ENCODE data around the gene SOWAHC. TPM values are rescaled to one million over a fixed set of nuclear protein-coding genes. Genes with fewer than 3 reads are reported as not detected.

Gene SOWAHC
- total and polyA plus RNA-seq, 2 of the 13 experiments (the other 11 are each of a cell fraction or from before 2014, with no cell fraction given) = 21.2 to 22.5 TPM

GRCh38 chr2:109614715-109615636 lies 812 bp downstream of the SOWAHC start (continued):
- no peak for TF ChIP-seq ZNF646 (CRISPR knock-in tag; IDR thresholded peaks at IDR 0.05)
- TF ChIP-seq ZNF326 (CRISPR knock-in tag; IDR thresholded peaks at IDR 0.05; ENCODE audit: borderline replicate concordance) = no peak
- TF ChIP-seq ZNF234 (CRISPR knock-in tag; conservative IDR thresholded peaks at IDR 0.05) = no peak
- no peak for TF ChIP-seq MAFK (conservative IDR thresholded peaks at IDR 0.05 in 1 of 2, IDR thresholded peaks at IDR 0.05 in 1 of 2; ENCODE audit: low read length in 2 of 2)
- TF ChIP-seq TARDBP (CRISPR knock-in tag; IDR thresholded peaks at IDR 0.05) = no peak
- TF ChIP-seq ZNF724P (CRISPR knock-in tag; IDR thresholded peaks at IDR 0.05; ENCODE audit: borderline replicate concordance) = no peak
- TF ChIP-seq PRPF4 (IDR thresholded peaks at IDR 0.05; ENCODE audit: low read depth, low read length, poor library complexity, severe bottlenecking) = no peak
- TF ChIP-seq MXI1 (IDR thresholded peaks at IDR 0.05; ENCODE audit: borderline replicate concordance, low read depth, low read length) = no peak; the same call in 2 of the 3 replicates
- TF ChIP-seq ZNF331 (CRISPR knock-in tag; IDR thresholded peaks at IDR 0.05) = no peak; the same call in 1 of the 2 replicates
- TF ChIP-seq ZNF7 (CRISPR knock-in tag; IDR thresholded peaks at IDR 0.05) = no peak
- peak; percentile 77; the same call in 1 of the 2 replicates for TF ChIP-seq ZNF414 (CRISPR knock-in tag; IDR thresholded peaks at IDR 0.05)
- TF ChIP-seq ZNF780A (CRISPR knock-in tag; IDR thresholded peaks at IDR 0.05) = peak; percentile 72
- no peak for TF ChIP-seq GPBP1L1 (CRISPR knock-in tag; IDR thresholded peaks at IDR 0.05)
- no peak; the same call in 1 of the 2 replicates for TF ChIP-seq CREB3 (CRISPR knock-in tag; IDR thresholded peaks at IDR 0.05)
- peak; percentile 64; the same call in 1 of the 2 replicates for TF ChIP-seq TFDP2 (CRISPR knock-in tag; IDR thresholded peaks at IDR 0.05)
- no peak for TF ChIP-seq RARA (CRISPR knock-in tag; IDR thresholded peaks at IDR 0.05)
- no peak for TF ChIP-seq ADNP (CRISPR knock-in tag; IDR thresholded peaks at IDR 0.05)
- TF ChIP-seq ZNF367 (CRISPR knock-in tag; IDR thresholded peaks at IDR 0.05; ENCODE audit: borderline replicate concordance) = no peak
